Measurements from ENCODE around the gene KRT86.

Gene KRT86

GRCh38 chr12:52318241-52318990 lies 44.0 kb downstream of the KRT86 start:
- no peak for DNase-seq

- no peak for DNase-seq
Observed at GRCh38 chr12:52319097-52319496, 44.7 kb downstream of the KRT86 start.

GRCh38 chr12:52320784-52321400 lies 46.4 kb downstream of the KRT86 start, which contains the start of gene KRT83:
KRT83 (minus strand) TSS chr12:52321398; CDS start chr12:52321335, 63 bp downstream.
- DNase-seq, result no peak

- DNase-seq, result no peak
Observed at GRCh38 chr12:52321418-52321817, 47.0 kb downstream of the KRT86 start.

GRCh38 chr12:52322069-52322468 lies 47.6 kb downstream of the KRT86 start:
- DNase-seq, result no peak

- no peak for DNase-seq
Observed at GRCh38 chr12:52323001-52323400, 48.6 kb downstream of the KRT86 start.

- no peak for DNase-seq
Observed at GRCh38 chr12:52323416-52324152, 49.1 kb downstream of the KRT86 start.

GRCh38 chr12:52324153-52324444 lies 49.7 kb downstream of the KRT86 start:
- no peak for DNase-seq

GRCh38 chr12:52327052-52327829 lies 52.8 kb downstream of the KRT86 start:
- DNase-seq, result peak; percentile 84 to 95

GRCh38 chr12:52327830-52328500 lies 53.5 kb downstream of the KRT86 start:
- no peak for DNase-seq

GRCh38 chr12:52331039-52331438 lies 56.6 kb downstream of the KRT86 start:
- no peak for DNase-seq

GRCh38 chr12:52331833-52332232 lies 57.4 kb downstream of the KRT86 start:
- DNase-seq, result no peak

- no peak for DNase-seq
Observed at GRCh38 chr12:52332381-52332780, 57.9 kb downstream of the KRT86 start.

GRCh38 chr12:52333321-52333720 lies 58.9 kb downstream of the KRT86 start:
- DNase-seq, result no peak

GRCh38 chr12:52334185-52334584 lies 59.7 kb downstream of the KRT86 start:
- DNase-seq, result no peak

- no peak for DNase-seq
Observed at GRCh38 chr12:52335598-52336262, 61.3 kb downstream of the KRT86 start.

- DNase-seq, result no peak
Observed at GRCh38 chr12:52336641-52337040, 62.2 kb downstream of the KRT86 start.

- no peak for DNase-seq
Observed at GRCh38 chr12:52337054-52337453, 62.6 kb downstream of the KRT86 start.

- DNase-seq, result no peak
Observed at GRCh38 chr12:52338241-52338960, 64.0 kb downstream of the KRT86 start.

GRCh38 chr12:52341066-52341580 lies 66.7 kb downstream of the KRT86 start:
- no peak for DNase-seq

Data from SW 1271 (cell line).